Epithelial cell of proximal tubule (primary cell): ENCODE results near the gene CMTM8. TPM values are rescaled to one million over a fixed set of nuclear protein-coding genes. Genes with fewer than 3 reads are reported as not detected.

Source experiments
- DNase-seq: peaks from one replicate; pipeline ENCODE4 v3.0.0-alpha.2; 2011; ENCODE audit warnings: low read depth
- H3K4me3 ChIP-seq: 2 replicates; pipeline ENCODE4 v1.5.1; 2011; ENCODE audit warnings: low read depth, mild to moderate bottlenecking, low read length
- CTCF ChIP-seq: conservative IDR thresholded peaks from 2 replicates; pipeline ENCODE4 v1.5.1; 2012; ENCODE audit warnings: low read depth, mild to moderate bottlenecking, low read length
- total RNA-seq: library from RNA; depleted of rRNA; stranded (reverse); fragments of >200 nt; gene quantifications from 2 replicates; pipeline ENCODE4 v1.2.3, GENCODE V29; 2015

Gene CMTM8
- total RNA-seq, 1 donor from 2014 or later = 9.2 TPM

GRCh38 chr3:32198714-32199113 is 39.8 kb upstream of the CMTM8 start:
- TF ChIP-seq CTCF = no peak
- H3K4me3 ChIP-seq = no peak overlapping the region
- DNase-seq = no peak

- no peak overlapping the region for H3K4me3 ChIP-seq
- no peak for TF ChIP-seq CTCF
- DNase-seq = no peak
Observed at GRCh38 chr3:32200490-32200889, 38.0 kb upstream of the CMTM8 start.

GRCh38 chr3:32200992-32201758 is 37.3 kb upstream of the CMTM8 start:
- no peak for TF ChIP-seq CTCF
- H3K4me3 ChIP-seq = no peak overlapping the region
- no peak for DNase-seq

- no peak overlapping the region for H3K4me3 ChIP-seq
- no peak for DNase-seq
- TF ChIP-seq CTCF = no peak
Observed at GRCh38 chr3:32202496-32202895, 36.0 kb upstream of the CMTM8 start.

- H3K4me3 ChIP-seq = no peak overlapping the region
- DNase-seq = no peak
- TF ChIP-seq CTCF = no peak
Observed at GRCh38 chr3:32203854-32204253, 34.6 kb upstream of the CMTM8 start.

GRCh38 chr3:32208447-32208846 is 30.0 kb upstream of the CMTM8 start:
- no peak overlapping the region for H3K4me3 ChIP-seq
- no peak for TF ChIP-seq CTCF
- no peak for DNase-seq

- no peak for DNase-seq
- TF ChIP-seq CTCF = no peak
Observed at GRCh38 chr3:32215185-32215584, 23.3 kb upstream of the CMTM8 start.

More at GRCh38 chr3:32215185-32215584, 23.3 kb upstream of the CMTM8 start:
- no peak overlapping the region for H3K4me3 ChIP-seq
